Ramos (cell line): Measurements from ENCODE around the gene TCIRG1.

Experiments
- in situ Hi-C: fragments of 300-500 bp; cut with MboI; formaldehyde crosslinking; loops from one replicate; pipeline ENCODE4 v1.14.3; 2022; ENCODE audit warnings: low sequenced_read_pairs; ENCODE audit not compliant: unreplicated experiment

TCIRG1 gene

GRCh38 chr11:68004551-68005335 is 34.1 kb upstream of the TCIRG1 start:
- in situ Hi-C loops, result no loop called here

GRCh38 chr11:68006606-68007166 is 32.1 kb upstream of the TCIRG1 start:
- in situ Hi-C loops, result no loop called here

GRCh38 chr11:68007498-68008380 is 31.1 kb upstream of the TCIRG1 start:
- in situ Hi-C loops, result no loop called here

DNA sequence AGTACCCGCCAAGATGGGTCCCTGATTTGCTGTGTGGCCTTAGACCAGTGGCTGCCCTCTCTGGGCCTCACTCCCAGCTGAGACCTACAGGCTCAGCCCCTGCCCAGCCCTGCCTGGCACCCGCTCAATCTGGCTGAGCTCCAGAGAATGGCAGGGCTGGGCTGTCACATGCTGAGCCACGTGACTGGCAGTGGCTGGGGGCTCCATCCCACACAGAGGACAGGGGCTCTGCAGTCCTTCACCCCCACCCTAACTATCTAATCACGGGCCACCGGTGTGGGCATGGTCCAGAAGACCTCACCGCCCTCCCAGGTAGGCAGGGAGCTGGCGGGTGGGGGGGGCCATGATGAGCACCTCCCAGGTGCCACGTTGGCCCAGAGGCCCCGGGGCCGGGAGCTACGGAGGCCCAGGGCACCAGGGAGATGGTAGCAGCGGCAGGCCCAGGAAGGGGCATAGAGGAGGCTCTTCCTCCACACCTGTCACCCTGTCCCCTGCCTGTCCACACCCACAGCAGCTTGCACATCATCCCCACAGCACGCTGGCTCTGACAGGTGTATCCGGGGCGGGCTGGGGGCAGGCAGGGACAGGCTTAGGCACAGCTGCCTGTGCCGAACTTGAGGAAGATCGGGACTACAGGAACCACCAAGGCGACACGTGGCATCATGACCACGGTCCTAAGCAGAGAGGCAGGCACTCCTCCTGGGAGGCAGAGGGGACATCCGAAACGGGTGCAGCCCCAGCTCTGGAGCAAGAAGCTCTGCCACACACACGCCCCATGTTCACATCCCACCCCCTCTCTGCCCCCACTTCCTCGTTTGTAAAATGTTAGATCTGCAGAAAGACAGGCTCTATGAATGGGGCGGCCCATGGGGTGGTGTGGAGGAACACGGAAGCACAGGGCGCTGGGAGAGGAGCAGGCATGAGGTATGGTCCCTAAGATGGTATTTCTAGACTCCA is 30.2 kb upstream of the TCIRG1 start:
- in situ Hi-C loops, result no loop called here

DNA sequence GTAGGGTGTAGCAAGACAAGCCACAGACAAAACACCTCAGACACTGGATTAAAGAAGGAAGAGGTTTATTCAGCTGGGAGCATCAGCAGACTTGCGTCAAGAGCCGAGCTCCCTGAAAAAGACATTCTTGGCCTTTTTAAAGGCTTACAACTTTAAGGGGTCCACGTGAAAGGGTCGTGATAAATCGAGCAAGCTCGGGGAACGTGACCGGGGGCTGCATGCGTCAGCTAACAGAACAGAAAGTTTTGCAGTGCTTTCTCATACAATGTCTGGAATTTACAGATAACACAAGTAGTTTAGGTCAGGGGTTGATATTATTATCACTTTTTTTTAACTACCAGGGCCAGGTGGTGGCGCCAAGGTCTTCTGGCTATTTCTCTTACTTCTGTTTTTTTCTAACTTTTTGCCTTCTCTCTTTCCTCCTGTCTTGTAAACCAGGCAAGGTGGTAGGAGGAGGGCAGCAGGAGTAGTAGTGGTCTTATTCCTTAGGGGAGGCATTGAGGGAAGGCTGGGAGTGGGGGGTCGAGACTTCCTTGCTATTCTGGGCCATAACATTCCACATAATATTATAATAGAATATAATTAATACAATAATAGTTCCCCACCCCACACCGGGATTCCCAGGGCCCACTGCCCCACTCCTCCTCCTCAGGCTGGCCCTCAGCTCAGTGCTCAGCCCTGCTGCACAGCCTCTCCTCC is 29.3 kb upstream of the TCIRG1 start:
- in situ Hi-C loops, result loop anchor here (5.0 kb wide), 1 partner anchor 198 kb away; no protein-coding TSS in a partner anchor

DNA sequence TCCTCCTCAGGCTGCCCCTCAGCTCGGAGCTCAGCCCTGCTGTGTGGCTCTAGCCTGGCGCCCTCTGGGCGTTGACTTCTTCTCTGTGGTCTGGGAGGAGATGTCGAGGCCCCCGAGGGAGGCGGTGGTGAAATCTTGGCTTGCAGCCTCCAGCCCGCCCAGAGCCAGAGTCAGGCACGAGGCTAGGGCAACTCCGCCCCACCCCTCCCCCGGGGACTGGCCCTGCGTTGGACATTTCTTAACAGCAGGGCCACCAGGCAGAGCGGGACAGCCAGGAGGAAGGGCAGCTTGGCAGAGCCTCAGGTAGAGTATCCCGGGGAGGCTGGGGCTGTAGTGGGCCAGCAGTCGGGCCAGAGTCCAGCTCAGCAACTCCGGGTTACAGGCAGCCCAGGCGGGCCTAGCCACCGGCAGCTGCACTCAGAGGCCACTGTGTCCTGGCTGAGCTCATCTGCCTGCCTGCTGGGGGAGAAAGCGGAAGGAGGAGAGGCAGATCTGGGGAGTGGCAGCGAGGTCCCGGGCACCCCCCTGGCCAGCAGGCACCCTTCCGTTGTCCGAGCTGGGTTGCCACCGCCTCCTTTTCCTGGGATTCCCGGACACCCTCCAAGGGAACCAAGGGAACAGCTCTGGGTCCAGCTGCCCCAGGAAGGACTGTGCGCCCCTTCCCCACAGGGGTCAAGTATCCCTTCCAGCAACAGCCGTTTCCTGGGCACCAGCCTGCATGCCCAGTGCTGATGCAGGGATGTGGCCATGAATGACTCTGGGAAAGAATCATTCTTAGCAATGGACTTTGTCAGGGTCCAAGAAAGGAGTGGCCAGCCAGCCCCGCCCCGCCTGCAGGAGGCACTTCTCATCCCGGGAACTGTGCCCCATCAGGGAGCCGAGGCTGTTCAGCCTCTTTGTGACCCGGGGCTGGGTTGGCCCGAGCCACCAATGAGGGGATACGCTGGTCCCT is 28.5 kb upstream of the TCIRG1 start, which contains the start of gene ALDH3B1:
Gene ALDH3B1 (plus strand): TSS at position 238 of the 952 bp plus-strand sequence. CDS start 4,971 bp downstream, outside the sequence.
- in situ Hi-C loops, result loop anchor here (5.0 kb wide), 1 partner anchor 197 kb away; no protein-coding TSS in a partner anchor

- in situ Hi-C loops, result loop anchor here (5.0 kb wide), 1 partner anchor 196 kb away; no protein-coding TSS in a partner anchor
Observed at GRCh38 chr11:68011051-68011943, 27.5 kb upstream of the TCIRG1 start.

DNA sequence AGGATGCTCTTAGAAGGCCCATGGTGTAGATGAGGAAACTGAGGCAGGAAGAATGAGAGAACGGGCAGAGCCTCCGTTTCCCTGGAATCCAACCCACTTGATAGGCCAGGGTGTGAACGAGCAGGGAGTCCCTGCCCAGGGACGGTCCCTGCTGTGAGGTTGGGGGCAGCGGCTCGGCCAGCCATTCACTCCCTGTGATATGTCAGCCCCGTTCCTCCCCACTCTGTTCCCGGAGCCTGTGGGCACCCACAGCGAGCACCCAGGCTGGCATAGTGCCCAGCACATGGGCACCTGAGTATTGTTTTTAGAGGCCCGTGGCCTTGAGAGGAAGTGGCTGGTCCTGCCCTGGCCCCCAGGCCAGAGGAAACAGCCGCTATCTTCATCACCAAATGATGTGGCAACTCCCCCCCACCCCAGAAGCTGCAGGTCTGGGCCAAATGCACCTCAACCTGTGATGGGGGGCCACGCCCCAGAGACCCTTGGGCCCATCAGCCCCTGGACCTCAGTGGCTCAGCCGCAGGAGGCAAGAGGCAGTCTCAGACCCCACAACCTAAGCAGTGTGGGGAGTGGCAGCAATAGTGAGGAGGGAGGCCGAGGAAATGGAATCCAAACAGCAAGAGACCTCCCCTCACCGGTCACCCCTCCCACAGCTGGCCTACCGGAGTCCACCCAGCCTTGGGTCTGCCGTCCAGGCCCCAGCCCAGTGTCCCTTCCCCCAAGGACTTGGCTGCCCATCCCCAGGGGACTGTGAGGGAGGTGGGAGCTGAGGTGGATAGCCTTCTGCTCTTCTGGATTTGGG is 26.6 kb upstream of the TCIRG1 start:
- in situ Hi-C loops, result loop anchor here (5.0 kb wide), 1 partner anchor 195 kb away; no protein-coding TSS in a partner anchor

DNA sequence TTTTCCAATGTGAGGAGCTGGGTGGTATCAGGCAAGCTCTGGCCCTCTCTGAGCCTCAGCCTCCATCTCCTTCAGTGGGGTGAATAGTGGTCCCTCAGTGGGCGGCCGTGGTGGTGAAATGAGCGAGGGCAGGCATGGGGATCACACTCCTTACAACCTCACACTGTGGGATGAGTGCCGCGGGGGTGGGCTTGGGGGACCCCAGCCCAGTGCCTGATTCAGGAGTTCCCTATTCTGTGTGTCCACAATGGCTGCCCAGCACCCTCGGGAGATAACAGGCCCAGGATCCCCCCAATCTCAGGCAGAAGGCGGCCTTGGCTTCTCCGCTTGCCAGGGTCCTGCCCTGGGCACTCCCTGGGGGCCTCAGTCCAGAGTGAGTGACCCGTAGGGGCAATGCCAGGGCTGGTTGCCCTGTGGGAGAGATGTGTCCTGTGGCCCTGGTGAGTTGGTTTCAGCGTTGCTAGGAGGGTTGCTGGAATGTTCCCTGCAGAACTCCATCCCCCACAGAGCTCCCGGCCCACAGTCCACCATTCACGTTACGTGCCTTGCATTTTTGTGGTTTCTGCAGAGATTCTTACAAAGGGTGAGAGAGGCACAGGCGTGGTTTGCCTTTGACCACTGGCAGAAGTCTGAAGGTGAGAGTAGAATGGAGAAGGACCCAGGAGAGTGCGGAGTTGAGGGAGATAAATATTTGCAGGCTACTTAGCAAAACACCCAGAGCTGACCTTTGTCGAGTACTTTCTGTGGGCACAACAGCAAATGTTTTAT is 25.8 kb upstream of the TCIRG1 start:
- in situ Hi-C loops, result loop anchor here (5.0 kb wide), 1 partner anchor 194 kb away; no protein-coding TSS in a partner anchor

DNA sequence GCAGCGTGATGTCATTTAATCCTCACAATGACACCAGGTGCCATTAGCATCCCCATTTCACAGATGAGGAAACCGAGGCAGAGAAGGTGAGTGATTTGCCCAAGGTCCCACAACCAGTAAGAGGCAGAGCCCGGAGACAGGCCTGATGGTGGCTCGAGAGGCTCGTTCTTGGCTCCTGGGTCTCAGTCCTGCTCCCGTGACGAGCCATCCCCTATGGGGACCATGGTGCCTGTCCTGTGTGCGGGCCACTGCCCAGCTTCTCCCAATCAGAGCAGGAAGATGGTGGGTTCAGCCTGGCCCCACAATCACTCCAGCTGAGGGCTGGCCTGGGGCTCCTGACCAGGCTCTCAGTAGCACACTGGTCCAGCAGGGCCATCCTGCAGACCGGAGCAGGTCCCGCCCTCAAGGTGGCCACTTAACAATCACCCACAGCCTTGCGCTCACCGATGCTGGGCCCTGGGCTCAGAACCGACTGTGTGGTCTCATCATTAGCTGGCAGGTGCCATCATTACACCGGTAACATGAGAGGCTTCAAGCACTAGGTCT is 25.1 kb upstream of the TCIRG1 start:
- in situ Hi-C loops, result loop anchor here (5.0 kb wide), 1 partner anchor 194 kb away; no protein-coding TSS in a partner anchor

- in situ Hi-C loops, result loop anchor here (5.0 kb wide), 1 partner anchor 193 kb away; no protein-coding TSS in a partner anchor
Observed at GRCh38 chr11:68014157-68014946, 24.5 kb upstream of the TCIRG1 start.

DNA sequence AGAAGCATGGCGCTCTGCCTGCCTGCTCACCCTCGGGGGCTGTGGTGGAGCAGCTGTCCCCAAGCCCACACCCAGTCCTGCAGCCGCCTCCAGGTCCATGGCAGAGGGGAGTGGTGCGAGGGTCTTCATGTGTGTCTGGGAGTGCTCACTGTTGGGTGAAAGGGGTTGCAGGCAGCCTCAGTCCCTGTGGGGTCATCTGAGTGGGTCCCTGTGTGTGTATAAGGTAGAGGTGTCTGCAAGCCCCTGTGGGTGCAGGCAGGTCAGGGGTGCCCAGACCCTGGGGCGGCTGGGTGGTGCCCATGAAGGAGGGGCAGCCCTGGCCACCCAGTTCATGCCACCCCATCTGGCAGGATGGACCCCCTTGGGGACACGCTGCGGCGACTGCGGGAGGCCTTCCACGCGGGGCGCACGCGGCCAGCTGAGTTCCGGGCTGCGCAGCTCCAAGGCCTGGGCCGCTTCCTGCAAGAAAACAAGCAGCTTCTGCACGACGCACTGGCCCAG is 23.8 kb upstream of the TCIRG1 start:
- in situ Hi-C loops, result loop anchor here (5.0 kb wide), 1 partner anchor 192 kb away; no protein-coding TSS in a partner anchor

- in situ Hi-C loops, result no loop called here
Observed at GRCh38 chr11:68015467-68015866, 23.4 kb upstream of the TCIRG1 start.
